SH-SY5Y (cell line): ENCODE results near the gene TC2N.

Experiments used
- GATA2 ChIP-seq: IDR thresholded peaks from 2 replicates; pipeline ENCODE4 v1.6.1; 2011; ENCODE audit warnings: mild to moderate bottlenecking, low read depth, low read length
- GATA3 ChIP-seq: IDR thresholded peaks from 2 replicates; pipeline ENCODE4 v1.6.1; 2011; ENCODE audit warnings: low read depth, mild to moderate bottlenecking, low read length, moderate library complexity

GRCh38 chr14:91835197-91835919 is 32.0 kb downstream of the TC2N start:
- TF ChIP-seq GATA2 (no peak), GATA3 (no peak)
